ENCODE measurements around the gene RAX.

RAX gene

DNA sequence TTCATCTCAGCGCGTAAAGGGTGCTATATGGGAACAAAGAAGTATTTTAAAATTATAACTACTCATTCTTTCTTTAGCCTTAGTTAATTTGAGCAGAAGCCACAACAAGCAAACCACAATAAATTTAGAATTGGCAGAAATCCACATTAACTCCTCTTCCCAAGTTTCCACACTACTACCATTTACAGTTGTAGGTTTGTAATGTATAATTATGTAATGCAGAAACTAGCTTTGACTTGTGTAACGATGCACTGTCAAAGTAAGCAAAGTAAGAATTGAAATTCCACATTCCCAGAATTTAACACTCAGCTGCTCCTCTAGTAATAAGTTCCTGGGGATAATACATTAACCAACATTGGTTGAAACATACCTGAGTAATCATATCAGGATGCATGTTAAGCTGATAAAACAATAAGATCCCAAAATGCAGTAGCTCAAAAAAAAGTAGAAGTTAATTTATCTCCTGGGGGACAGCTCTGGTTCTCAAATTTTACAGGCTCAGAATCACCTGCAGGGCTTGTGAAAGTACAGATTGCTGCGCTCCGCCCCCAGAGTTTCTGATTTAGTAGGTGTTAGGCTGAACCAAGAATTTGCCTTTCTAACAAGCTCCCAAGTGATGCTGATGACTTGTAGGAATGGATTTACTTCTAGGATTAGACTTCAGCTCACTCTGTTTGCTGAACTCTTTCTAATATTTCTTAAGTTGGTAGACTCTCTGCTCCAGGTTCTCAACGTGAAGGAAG lies 43.4 kb downstream of the RAX start:
- no peak overlapping the region for H3K4me3 ChIP-seq (ENCODE audit: low read depth, low read length)
- no peak for DNase-seq (ENCODE audit: low read depth)
- TF ChIP-seq, protein P1, sequence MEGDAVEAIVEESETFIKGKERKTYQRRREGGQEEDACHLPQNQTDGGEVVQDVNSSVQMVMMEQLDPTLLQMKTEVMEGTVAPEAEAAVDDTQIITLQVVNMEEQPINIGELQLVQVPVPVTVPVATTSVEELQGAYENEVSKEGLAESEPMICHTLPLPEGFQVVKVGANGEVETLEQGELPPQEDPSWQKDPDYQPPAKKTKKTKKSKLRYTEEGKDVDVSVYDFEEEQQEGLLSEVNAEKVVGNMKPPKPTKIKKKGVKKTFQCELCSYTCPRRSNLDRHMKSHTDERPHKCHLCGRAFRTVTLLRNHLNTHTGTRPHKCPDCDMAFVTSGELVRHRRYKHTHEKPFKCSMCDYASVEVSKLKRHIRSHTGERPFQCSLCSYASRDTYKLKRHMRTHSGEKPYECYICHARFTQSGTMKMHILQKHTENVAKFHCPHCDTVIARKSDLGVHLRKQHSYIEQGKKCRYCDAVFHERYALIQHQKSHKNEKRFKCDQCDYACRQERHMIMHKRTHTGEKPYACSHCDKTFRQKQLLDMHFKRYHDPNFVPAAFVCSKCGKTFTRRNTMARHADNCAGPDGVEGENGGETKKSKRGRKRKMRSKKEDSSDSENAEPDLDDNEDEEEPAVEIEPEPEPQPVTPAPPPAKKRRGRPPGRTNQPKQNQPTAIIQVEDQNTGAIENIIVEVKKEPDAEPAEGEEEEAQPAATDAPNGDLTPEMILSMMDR (IDR thresholded peaks at IDR 0.05; ENCODE audit: low read depth, low read length): no peak
- TF ChIP-seq POLR2A (IDR thresholded peaks at IDR 0.05; ENCODE audit: extremely low read depth, insufficient read length): no peak
- TF ChIP-seq, protein P2, sequence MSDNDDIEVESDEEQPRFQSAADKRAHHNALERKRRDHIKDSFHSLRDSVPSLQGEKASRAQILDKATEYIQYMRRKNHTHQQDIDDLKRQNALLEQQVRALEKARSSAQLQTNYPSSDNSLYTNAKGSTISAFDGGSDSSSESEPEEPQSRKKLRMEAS (IDR thresholded peaks at IDR 0.05; ENCODE audit: low read depth, low read length): no peak
- no peak for TF ChIP-seq MYC (IDR thresholded peaks at IDR 0.05; ENCODE audit: low read depth, low read length)

GRCh38 chr18:59229191-59229590 lies 44.1 kb downstream of the RAX start:
- no peak for DNase-seq (ENCODE audit: low read depth)
- H3K4me3 ChIP-seq (ENCODE audit: low read depth, low read length): no peak overlapping the region
- TF ChIP-seq, protein P2 (IDR thresholded peaks at IDR 0.05; ENCODE audit: low read depth, low read length): no peak
- TF ChIP-seq, protein P1 (IDR thresholded peaks at IDR 0.05; ENCODE audit: low read depth, low read length): no peak
- TF ChIP-seq MYC (IDR thresholded peaks at IDR 0.05; ENCODE audit: low read depth, low read length) (no peak), POLR2A (IDR thresholded peaks at IDR 0.05; ENCODE audit: extremely low read depth, insufficient read length) (no peak)

DNA sequence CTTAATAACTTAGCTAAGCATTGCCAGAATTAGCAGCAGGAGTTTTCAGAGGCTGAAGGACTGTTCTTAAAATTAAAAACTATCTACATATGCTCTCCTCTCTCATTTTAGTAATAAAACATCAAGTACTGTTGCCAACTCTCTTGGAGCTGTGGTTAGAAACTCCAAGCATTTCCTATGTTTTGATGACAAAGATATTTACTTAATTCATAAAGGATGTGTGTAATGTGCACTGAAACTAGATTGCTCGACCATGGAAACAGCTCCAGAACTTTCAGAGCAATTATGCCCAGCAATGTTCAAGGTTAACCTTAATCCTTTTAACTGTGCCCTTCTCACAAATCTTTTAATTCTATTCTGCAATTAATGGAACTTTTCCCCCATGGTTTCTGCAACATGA lies 44.9 kb downstream of the RAX start:
- no peak for DNase-seq (ENCODE audit: low read depth)
- H3K4me3 ChIP-seq (ENCODE audit: low read depth, low read length): no peak overlapping the region
- TF ChIP-seq, protein P1 (IDR thresholded peaks at IDR 0.05; ENCODE audit: low read depth, low read length): no peak
- no peak for TF ChIP-seq MYC (IDR thresholded peaks at IDR 0.05; ENCODE audit: low read depth, low read length)
- TF ChIP-seq, protein P2 (IDR thresholded peaks at IDR 0.05; ENCODE audit: low read depth, low read length): no peak
- no peak for TF ChIP-seq POLR2A (IDR thresholded peaks at IDR 0.05; ENCODE audit: extremely low read depth, insufficient read length)

DNA sequence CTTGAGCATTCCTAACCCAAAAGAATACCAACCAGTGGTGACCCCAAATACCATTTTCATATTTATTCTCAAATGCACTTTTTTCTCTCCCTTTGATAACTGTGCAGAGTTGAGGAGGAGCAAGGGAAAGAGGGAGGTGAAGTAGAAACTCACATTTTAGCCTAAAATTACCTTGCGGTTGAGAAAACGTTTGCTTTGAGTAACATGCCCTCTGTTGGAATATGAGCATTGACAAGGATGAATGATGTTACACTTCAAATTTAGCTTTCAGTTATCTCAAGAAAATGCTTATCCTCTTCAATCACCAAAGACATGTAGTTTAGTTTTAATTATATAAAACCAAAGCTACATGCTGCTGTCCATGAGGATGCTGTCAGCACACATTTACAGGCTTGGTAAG lies 50.9 kb downstream of the RAX start:
- no peak for DNase-seq (ENCODE audit: low read depth)
- no peak overlapping the region for H3K4me3 ChIP-seq (ENCODE audit: low read depth, low read length)
- TF ChIP-seq MYC (IDR thresholded peaks at IDR 0.05; ENCODE audit: low read depth, low read length) (no peak), POLR2A (IDR thresholded peaks at IDR 0.05; ENCODE audit: extremely low read depth, insufficient read length) (no peak)
- TF ChIP-seq, protein P2 (IDR thresholded peaks at IDR 0.05; ENCODE audit: low read depth, low read length): no peak
- TF ChIP-seq, protein P1 (IDR thresholded peaks at IDR 0.05; ENCODE audit: low read depth, low read length): no peak

- TF ChIP-seq POLR2A (IDR thresholded peaks at IDR 0.05; ENCODE audit: extremely low read depth, insufficient read length): no peak
- TF ChIP-seq, protein P1 (IDR thresholded peaks at IDR 0.05; ENCODE audit: low read depth, low read length): no peak
- DNase-seq (ENCODE audit: low read depth): no peak
- no peak overlapping the region for H3K4me3 ChIP-seq (ENCODE audit: low read depth, low read length)
Observed at GRCh38 chr18:59220784-59221765, 52.2 kb downstream of the RAX start.

Measured in NB4 (cell line).